GM12873 (cell line): ENCODE data around the gene ANKRD42.
A peak's percentile ranks its signal among the peaks of the same experiment; 100 is the strongest.

Experiments
- CTCF ChIP-seq: IDR thresholded peaks from 2 replicates; pipeline ENCODE4 v1.5.1; 2012; ENCODE audit warnings: low read depth, mild to moderate bottlenecking, moderate library complexity, low read length, control low read depth; ENCODE audit not compliant: insufficient read depth; ENCODE audit errors: missing control alignments

The ANKRD42 gene

GRCh38 chr11:83221694-83222093 is 28.2 kb downstream of the ANKRD42 start:
- no peak for TF ChIP-seq CTCF

GRCh38 chr11:83222499-83222898 is 29.0 kb downstream of the ANKRD42 start:
- TF ChIP-seq CTCF, result no peak

GRCh38 chr11:83223457-83223856 is 29.9 kb downstream of the ANKRD42 start:
- TF ChIP-seq CTCF, result no peak

- no peak for TF ChIP-seq CTCF
Observed at GRCh38 chr11:83235825-83236224, 42.3 kb downstream of the ANKRD42 start.

- TF ChIP-seq CTCF, result no peak
Observed at GRCh38 chr11:83238111-83238510, 44.6 kb downstream of the ANKRD42 start.

- peak; percentile 55 for TF ChIP-seq CTCF
Observed at GRCh38 chr11:83241291-83241946, 47.9 kb downstream of the ANKRD42 start.

- TF ChIP-seq CTCF, result no peak
Observed at GRCh38 chr11:83249445-83249844, 55.9 kb downstream of the ANKRD42 start.
